H1 (cell line): ENCODE measurements around the gene TIE1. TPM values are rescaled to one million over a fixed set of nuclear protein-coding genes. Genes with fewer than 3 reads are reported as not detected.

ENCODE experiments used
- CTCF ChIA-PET: fragments of 300-600 bp; sonication (Branson Sonifier 250); formaldehyde crosslinking; loops from one replicate; lab custom pipeline; 2021; ENCODE audit not compliant: partially characterized antibody; lab: Charles Lee
- POLR2A ChIA-PET: fragments of 300-600 bp; sonication (Branson Sonifier 250); formaldehyde crosslinking; loops from one replicate; lab custom pipeline; 2021; ENCODE audit warnings: inconsistent platforms; ENCODE audit not compliant: partially characterized antibody; lab: Charles Lee
- DNase-seq, 2 experiments: peaks; one replicate each; pipeline versions ENCODE4 v3.0.0 to v3.0.0-alpha.2; 2010 to 2022; ENCODE audit warnings: low spot score in 2 of 2, low read depth in 1 of 2, mixed read lengths in 1 of 2
- FAIRE-seq: peaks from 2 replicates; lab custom pipeline; 2011; peaks lifted over from hg19 to GRCh38; lab: Jason Lieb, UNC
- H2AFZ ChIP-seq: 2 replicates; pipeline ENCODE4 v1.8.1; 2012; ENCODE audit warnings: low read length, inconsistent platforms
- H2AK5ac ChIP-seq: 2 replicates; pipeline ENCODE4 v1.6.1; 2013; ENCODE audit warnings: low read depth, low read length
- H2BK120ac ChIP-seq: replicated peaks from 2 replicates; pipeline ENCODE3; 2013; ENCODE audit warnings: low read depth, low read length, inconsistent platforms
- H2BK12ac ChIP-seq: 2 replicates; pipeline ENCODE4 v1.6.1; 2013; ENCODE audit warnings: low read depth, low read length
- H2BK15ac ChIP-seq: 2 replicates; pipeline ENCODE4 v1.6.1; 2013; ENCODE audit warnings: low read length
- H2BK20ac ChIP-seq: 2 replicates; pipeline ENCODE4 v1.6.1; 2013; ENCODE audit warnings: low read length
- H2BK5ac ChIP-seq: 2 replicates; pipeline ENCODE4 v1.6.1; 2013; ENCODE audit warnings: low read depth, low read length
- H3K14ac ChIP-seq: 2 replicates; pipeline ENCODE4 v1.6.1; 2013; ENCODE audit warnings: inconsistent platforms; ENCODE audit not compliant: insufficient read length
- H3K18ac ChIP-seq: 2 replicates; pipeline ENCODE4 v1.6.1; 2013; ENCODE audit warnings: low read length; ENCODE audit errors: extremely low read depth
- H3K23ac ChIP-seq: 2 replicates; pipeline ENCODE4 v1.6.1; 2013; ENCODE audit warnings: inconsistent platforms; ENCODE audit not compliant: insufficient read length
- H3K23me2 ChIP-seq: 2 replicates; pipeline ENCODE4 v1.6.1; 2013; ENCODE audit warnings: low read depth, low read length
- H3K27ac ChIP-seq: 2 replicates; pipeline ENCODE4 v1.6.1; 2011; ENCODE audit warnings: low read depth, low read length, inconsistent platforms
- H3K27me3 ChIP-seq, 4 experiments: replicated peaks in 1 of 4; 1 replicate in 1 of 4; 2 replicates in 3 of 4; pipeline versions ENCODE4 v1.6.1 to v1.8.1; 2011 to 2013; ENCODE audit warnings: low read length in 3 of 4, mild to moderate bottlenecking in 3 of 4, inconsistent platforms in 2 of 4, mixed read lengths in 2 of 4, moderate library complexity in 1 of 4; ENCODE audit not compliant: control insufficient read depth in 3 of 4, insufficient read depth in 3 of 4; ENCODE audit errors: extremely low read depth in 1 of 4
- H3K36me3 ChIP-seq, 4 experiments: 2 replicates each; pipeline versions ENCODE4 v1.6.1 to v1.8.1; 2011 to 2013; ENCODE audit warnings: mild to moderate bottlenecking in 4 of 4, low read length in 3 of 4, moderate library complexity in 2 of 4, control low read depth in 1 of 4, inconsistent platforms in 1 of 4; ENCODE audit not compliant: insufficient read depth in 4 of 4, control insufficient read depth in 2 of 4
- H3K4ac ChIP-seq: replicated peaks from 2 replicates; pipeline ENCODE3; 2013; ENCODE audit warnings: low read length, low read depth, mixed read lengths, inconsistent platforms; ENCODE audit not compliant: insufficient read length
- H3K4me1 ChIP-seq, 4 experiments: replicated peaks in 1 of 4; 1 replicate in 1 of 4; 2 replicates in 3 of 4; pipeline versions ENCODE4 v1.6.1 to v1.8.1; 2011 to 2013; ENCODE audit warnings: low read length in 3 of 4, inconsistent platforms in 2 of 4, mixed read lengths in 1 of 4; ENCODE audit not compliant: insufficient read depth in 4 of 4, control insufficient read depth in 3 of 4
- H3K4me2 ChIP-seq, 2 experiments: 2 replicates each; pipeline versions ENCODE4 v1.6.1 to v1.8.1; 2011 to 2013; ENCODE audit warnings: low read depth in 2 of 2, low read length in 2 of 2, control low read depth in 1 of 2, inconsistent platforms in 1 of 2, mild to moderate bottlenecking in 1 of 2; ENCODE audit not compliant: insufficient read depth in 1 of 2
- H3K4me3 ChIP-seq, 4 experiments: fragments of 200-600, 300-600 bp in 1 of 4; sonication (generic), shearing (Covaris generic), sonication (Bioruptor Twin) in 1 of 4; 2 replicates each; pipeline versions ENCODE4 v1.5.1 to v1.8.1; 2011 to 2016; ENCODE audit warnings: low read length in 4 of 4, low read depth in 3 of 4, control low read depth in 2 of 4, inconsistent platforms in 2 of 4, mild to moderate bottlenecking in 2 of 4, mixed read lengths in 1 of 4, moderate library complexity in 1 of 4; ENCODE audit not compliant: insufficient read depth in 2 of 4; ENCODE audit errors: extremely low read depth in 1 of 4
- H3K56ac ChIP-seq: replicated peaks from 2 replicates; pipeline ENCODE3; 2013; ENCODE audit warnings: low read depth, mild to moderate bottlenecking, mixed read lengths, low read length, inconsistent platforms; ENCODE audit not compliant: insufficient read length
- H3K79me1 ChIP-seq: 2 replicates; pipeline ENCODE4 v1.6.1; 2013; ENCODE audit warnings: low read depth, low read length, control low read depth
- H3K79me2 ChIP-seq, 2 experiments: 2 replicates each; pipeline versions ENCODE4 v1.6.1 to v1.8.1; 2012 to 2013; ENCODE audit warnings: low read length in 2 of 2, mild to moderate bottlenecking in 2 of 2, inconsistent platforms in 1 of 2; ENCODE audit not compliant: insufficient read depth in 2 of 2, control insufficient read depth in 1 of 2
- H3K9ac ChIP-seq, 4 experiments: replicated peaks in 1 of 4; 1 replicate in 1 of 4; 2 replicates in 3 of 4; pipeline versions ENCODE4 v1.6.1 to v1.8.1; 2011 to 2013; ENCODE audit warnings: low read depth in 3 of 4, low read length in 3 of 4, control low read depth in 2 of 4, mild to moderate bottlenecking in 2 of 4, moderate library complexity in 2 of 4, inconsistent platforms in 1 of 4; ENCODE audit errors: extremely low read depth in 1 of 4
- H3K9me3 ChIP-seq, 2 experiments: 2 replicates each; pipeline versions ENCODE4 v1.6.1 to v1.8.1; 2012 to 2013; ENCODE audit warnings: mild to moderate bottlenecking in 2 of 2, moderate library complexity in 2 of 2, control low read depth in 1 of 2, inconsistent platforms in 1 of 2, low read depth in 1 of 2, low read length in 1 of 2, mixed read lengths in 1 of 2; ENCODE audit not compliant: insufficient read depth in 2 of 2
- H4K20me1 ChIP-seq, 2 experiments: replicated peaks in 1 of 2; 2 replicates each; pipeline versions ENCODE3 to v1.8.1; 2011 to 2013; ENCODE audit warnings: inconsistent platforms in 2 of 2, low read length in 2 of 2, mild to moderate bottlenecking in 1 of 2; ENCODE audit not compliant: insufficient read depth in 2 of 2, control insufficient read depth in 1 of 2
- H4K5ac ChIP-seq: 2 replicates; pipeline ENCODE4 v1.6.1; 2013; ENCODE audit warnings: low read length, low read depth, mixed read lengths, inconsistent platforms; ENCODE audit not compliant: insufficient read length
- H4K8ac ChIP-seq: 2 replicates; pipeline ENCODE4 v1.8.0; 2013; ENCODE audit warnings: mild to moderate bottlenecking, moderate library complexity, low read length, inconsistent platforms; ENCODE audit not compliant: insufficient read depth; ENCODE audit errors: extremely low read depth
- H4K91ac ChIP-seq: replicated peaks from 2 replicates; pipeline ENCODE3; 2013; ENCODE audit warnings: low read length, mixed read lengths, inconsistent platforms; ENCODE audit not compliant: insufficient read length
- CEBPB ChIP-seq: IDR thresholded peaks from 2 replicates; pipeline ENCODE4 v1.6.1; 2012; ENCODE audit warnings: low read depth, low read length
- EP300 ChIP-seq, 2 experiments: IDR thresholded peaks; 1 replicate in 1 of 2; 2 replicates in 1 of 2; pipeline ENCODE4 v1.6.1; 2011 to 2012; ENCODE audit warnings: low read depth in 2 of 2, low read length in 2 of 2, mild to moderate bottlenecking in 2 of 2, borderline replicate concordance in 1 of 2, inconsistent platforms in 1 of 2, moderate library complexity in 1 of 2
- EZH2 ChIP-seq: fragments of 200-600 bp; sonication (generic); IDR thresholded peaks from 2 replicates; pipeline ENCODE4 v1.7.1; 2012; ENCODE audit warnings: low read depth, mild to moderate bottlenecking, moderate library complexity, low read length, inconsistent platforms; ENCODE audit not compliant: severe bottlenecking
- HDAC6 ChIP-seq: IDR thresholded peaks from one replicate; pipeline ENCODE4 v1.7.1; 2012; ENCODE audit warnings: low read depth, mild to moderate bottlenecking, inconsistent platforms, low read length, moderate library complexity
- JUN ChIP-seq: IDR thresholded peaks from 2 replicates; pipeline ENCODE4 v1.6.1; 2011; ENCODE audit warnings: low read depth, mild to moderate bottlenecking, improper control_type of control experiment, low read length
- POU5F1 ChIP-seq: IDR thresholded peaks from 2 replicates; pipeline ENCODE4 v1.6.1; 2011; ENCODE audit warnings: low read depth, mild to moderate bottlenecking, low read length, moderate library complexity
- RBBP5 ChIP-seq: IDR thresholded peaks from 2 replicates; pipeline ENCODE4 v1.7.1; 2012; ENCODE audit warnings: low read depth, mild to moderate bottlenecking, inconsistent platforms, low read length, moderate library complexity, borderline replicate concordance
- SP2 ChIP-seq: IDR thresholded peaks from 2 replicates; pipeline ENCODE4 v1.6.1; 2012; ENCODE audit warnings: mild to moderate bottlenecking, low read length, inconsistent platforms
- WGBS, 2 experiments: shearing (Covaris generic) in 1 of 2; methylation state at CpG; one replicate each; pipeline versions ENCODE4 v1.1.6 to v1.1.7; 2013 to 2015; ENCODE audit warnings: low lambda C conversion rate in 2 of 2, mixed read lengths in 2 of 2, inconsistent platforms in 1 of 2, low coverage in 1 of 2, missing lambda C conversion rate in 1 of 2; ENCODE audit not compliant: insufficient replicate concordance in 2 of 2, insufficient coverage in 1 of 2, insufficient read length in 1 of 2; ENCODE audit errors: extremely low coverage in 1 of 2, missing lambda C conversion rate in 1 of 2; 5-methylcytosine and 5-hydroxymethylcytosine counted together
- polyA plus RNA-seq, 7 experiments: library from polyadenylated mRNA; depleted of rRNA in 3 of 7; stranded (reverse) in 5 of 7; unstranded in 2 of 7; fragments of >200 nt in 5 of 7; fragments of 200-250 nt in 2 of 7; gene quantifications; 1 replicate in 5 of 7; 2 replicates in 1 of 7; 4 replicates in 1 of 7; pipeline versions ENCODE4 v1.2.1 to v1.2.3, GENCODE V29; 2011 to 2013; ENCODE audit warnings: missing spikeins in 2 of 7, mixed read lengths in 2 of 7
- total RNA-seq: library from RNA; stranded (reverse); fragmentation: NEBNext Ultra II Directional; extraction: Animal tissue kit (Norgen Biotek cat#: 25700); gene quantifications from 2 replicates; pipeline ENCODE4 v1.2.1, GENCODE V29; 2021

TIE1 gene
- total and polyA plus RNA-seq, 2 of the 8 experiments (the other 6 are each of a cell fraction or from before 2014, with no cell fraction given): 0.74 to 2.2 TPM

DNA sequence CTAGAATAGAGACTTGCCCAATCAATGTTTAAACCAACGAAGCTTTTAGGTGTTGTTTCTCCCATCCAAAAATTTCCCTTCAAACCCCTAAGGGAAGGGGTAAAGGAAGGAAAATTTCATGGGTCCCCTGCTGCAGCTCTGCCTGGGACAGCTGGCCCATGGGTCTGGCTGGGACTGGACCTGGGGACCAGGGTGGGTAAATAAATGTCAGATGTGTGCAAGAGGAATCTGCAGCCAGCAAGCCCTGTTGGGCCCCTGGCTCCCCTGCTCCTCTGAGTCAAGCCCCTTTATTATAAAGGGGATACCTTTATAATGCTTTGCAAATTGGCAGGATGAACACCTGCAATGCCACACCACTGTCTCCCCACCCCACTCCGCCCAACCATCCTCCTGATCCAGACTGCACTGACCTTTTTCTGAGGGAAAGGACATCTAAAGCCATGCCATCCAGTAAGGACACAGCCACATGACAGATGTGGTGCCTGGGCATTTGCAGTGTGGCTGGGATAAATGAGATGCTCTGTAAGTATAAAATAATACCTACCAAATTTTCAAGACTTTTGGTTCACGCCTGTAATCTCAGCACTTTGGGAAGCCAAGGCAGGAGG, 32.9 kb upstream of the TIE1 start:
- ChIA-PET CTCF (interaction anchor here (1.0 to 1.9 kb wide), 3 partner anchors 18 to 33 kb away, joined by 5 to 6 read pairs (median 6); partner anchors contain the start of gene C1orf210), POLR2A (interaction anchor here (1.1 to 1.6 kb wide), 4 partner anchors 24 to 101 kb away, joined by 3 to 4 read pairs (median 3); partner anchors contain the start of gene CDC20)
- TF ChIP-seq POU5F1 (no peak), HDAC6 (no peak), CEBPB (no peak), EP300 (IDR thresholded peaks at IDR 0.05; ENCODE audit: borderline replicate concordance in 1 of 2, low read depth in 2 of 2, low read length in 2 of 2) (no peak), SP2 (no peak), RBBP5 (no peak), EZH2 (no peak), JUN (no peak)
- H3K4me2 ChIP-seq: no peak overlapping the region
- H3K36me3 ChIP-seq: peaks cover 0 to 4% (median 2%) of the 10 kb centered on the region in 4 experiments; a peak in 6 of 8 replicates
- H3K14ac ChIP-seq: no peak overlapping the region
- H3K9ac ChIP-seq: no peak overlapping the region
- no peak overlapping the region for H3K4me3 ChIP-seq
- H3K4me1 ChIP-seq: peaks cover 0 to 12% (median 5%) of the 10 kb centered on the region in 4 experiments; a peak in 5 of 7 replicates
- no peak overlapping the region for H3K27ac ChIP-seq
- no peak overlapping the region for H4K5ac ChIP-seq
- H4K8ac ChIP-seq: no peak overlapping the region
- H4K20me1 ChIP-seq: no peaks in the 10 kb centered on the region
- no peak for DNase-seq
- peaks cover 6% of the 10 kb centered on the region; the same call in 1 of the 2 replicates for H3K23me2 ChIP-seq
- no peak overlapping the region for H2BK120ac ChIP-seq
- H3K23ac ChIP-seq: no peak overlapping the region
- H2AK5ac ChIP-seq: no peak overlapping the region
- no peak overlapping the region for H2BK15ac ChIP-seq
- no peak overlapping the region for H2BK20ac ChIP-seq
- no peak overlapping the region for H2BK12ac ChIP-seq
- H3K4ac ChIP-seq: no peak overlapping the region
- no peak overlapping the region for H2BK5ac ChIP-seq
- H3K27me3 ChIP-seq: no peaks in the 10 kb centered on the region
- H3K56ac ChIP-seq: no peak overlapping the region
- FAIRE-seq: no peak
- peaks cover 3% of the 10 kb centered on the region for H3K79me1 ChIP-seq
- H3K9me3 ChIP-seq: peaks cover 9% of the 10 kb centered on the region in 2 experiments; a peak in 3 of 4 replicates
- no peak overlapping the region for H4K91ac ChIP-seq
- 0 out of 4 replicates have a peak, but pooled peaks cover 0 to 3% of the 10 kb centered on the region in 2 experiments for H3K79me2 ChIP-seq
- H3K18ac ChIP-seq: no peak overlapping the region
- H2AFZ ChIP-seq: no peak overlapping the region
- WGBS, 2 experiments: 85% methylated on average over 3 of the region's 3 CpGs; no CpG with 5 or more reads in 1 of the 2 experiments
